AG20443 (cell line): ENCODE results near the gene ACER2.
A peak's percentile ranks its signal among the peaks of the same experiment; 100 is the strongest.

Source experiments
- DNase-seq: peaks from one replicate; pipeline ENCODE4 v3.0.0; 2012; ENCODE audit warnings: low spot score, mixed read lengths

ACER2 gene

GRCh38 chr9:19486803-19487202 is 78.0 kb downstream of the ACER2 start:
- no peak for DNase-seq

GRCh38 chr9:19488721-19489120 is 79.9 kb downstream of the ACER2 start:
- no peak for DNase-seq

GRCh38 chr9:19490269-19490668 is 81.5 kb downstream of the ACER2 start:
- no peak for DNase-seq

GRCh38 chr9:19490828-19491227 is 82.0 kb downstream of the ACER2 start:
- DNase-seq = no peak

- DNase-seq = no peak
Measured at GRCh38 chr9:19492775-19493173, 84.0 kb downstream of the ACER2 start.

GRCh38 chr9:19493174-19493811 is 84.5 kb downstream of the ACER2 start:
- DNase-seq = peak; percentile 84

- DNase-seq = no peak
Measured at GRCh38 chr9:19493876-19494275, 85.1 kb downstream of the ACER2 start.

GRCh38 chr9:19495186-19496028 is 86.6 kb downstream of the ACER2 start:
- no peak for DNase-seq

- no peak for DNase-seq
Measured at GRCh38 chr9:19496321-19497050, 87.7 kb downstream of the ACER2 start.

GRCh38 chr9:19497276-19497675 is 88.5 kb downstream of the ACER2 start:
- DNase-seq = no peak

GRCh38 chr9:19498015-19498414 is 89.2 kb downstream of the ACER2 start:
- DNase-seq = no peak
